HG03108 (cell line): ENCODE data around the gene C2orf42.
"Not testable (repeated sequence)": the region's sequence is repeated elsewhere in the genome, so short reads cannot be mapped to it uniquely, and the experiment has no call there.

Source experiments
- ATAC-seq: cut with Tn5 transposase; IDR thresholded peaks from one replicate; pipeline ENCODE4 v1.9.1; 2021; ENCODE audit warnings: moderate library complexity; ENCODE audit not compliant: unreplicated experiment

The C2orf42 gene

GRCh38 chr2:70106138-70106537, 84.7 kb downstream of the C2orf42 start:
- not testable (repeated sequence) for ATAC-seq

GRCh38 chr2:70104231-70105111, 86.3 kb downstream of the C2orf42 start:
- ATAC-seq = no peak

- no peak for ATAC-seq
Measured at GRCh38 chr2:70103531-70104061, 87.2 kb downstream of the C2orf42 start.

GRCh38 chr2:70102323-70102905, 88.4 kb downstream of the C2orf42 start:
- ATAC-seq = not testable (repeated sequence)

- ATAC-seq = not testable (repeated sequence)
Measured at GRCh38 chr2:70101686-70102085, 89.1 kb downstream of the C2orf42 start.

GRCh38 chr2:70101174-70101573, 89.6 kb downstream of the C2orf42 start:
- ATAC-seq = no peak
